ENCODE data around the gene LOXL4. TPM values are rescaled to one million over a fixed set of nuclear protein-coding genes. Genes with fewer than 3 reads are reported as not detected.
A peak's percentile ranks its signal among the peaks of the same experiment; 100 is the strongest.

Gene LOXL4
- total RNA-seq, 1 donor from 2014 or later = 0.26 TPM

GRCh38 chr10:98293550-98294269 lies 25.7 kb upstream of the LOXL4 start:
- no peak overlapping the region for H3K4me3 ChIP-seq (ENCODE audit: low read depth, low read length)
- H3K27me3 ChIP-seq (ENCODE audit: control insufficient read depth, insufficient read depth, low read length) = peaks cover 4% of the 10 kb centered on the region
- no peak for FAIRE-seq
- DNase-seq (ENCODE audit: low read depth) = peak; percentile 63
- TF ChIP-seq CTCF (IDR thresholded peaks at IDR 0.05; ENCODE audit: insufficient read depth, low read length, severe bottlenecking) = no peak
- H3K36me3 ChIP-seq (ENCODE audit: control insufficient read depth, insufficient read depth, low read length) = no peaks in the 10 kb centered on the region

- no peak for DNase-seq (ENCODE audit: low read depth)
Observed at GRCh38 chr10:98292971-98293370, 25.0 kb upstream of the LOXL4 start.

GRCh38 chr10:98289802-98290209 lies 21.8 kb upstream of the LOXL4 start:
- peaks cover 4% of the 10 kb centered on the region for H3K27me3 ChIP-seq (ENCODE audit: control insufficient read depth, insufficient read depth, low read length)
- no peak for FAIRE-seq
- H3K36me3 ChIP-seq (ENCODE audit: control insufficient read depth, insufficient read depth, low read length) = no peaks in the 10 kb centered on the region
- H3K4me3 ChIP-seq (ENCODE audit: low read depth, low read length) = no peak overlapping the region
- no peak for TF ChIP-seq CTCF (IDR thresholded peaks at IDR 0.05; ENCODE audit: insufficient read depth, low read length, severe bottlenecking)
- no peak for DNase-seq (ENCODE audit: low read depth)

More at GRCh38 chr10:98292971-98293370, 25.0 kb upstream of the LOXL4 start:
- H3K4me3 ChIP-seq (ENCODE audit: low read depth, low read length) = no peak overlapping the region
- no peak for FAIRE-seq
- H3K27me3 ChIP-seq (ENCODE audit: control insufficient read depth, insufficient read depth, low read length) = peaks cover 4% of the 10 kb centered on the region
- H3K36me3 ChIP-seq (ENCODE audit: control insufficient read depth, insufficient read depth, low read length) = no peaks in the 10 kb centered on the region
- TF ChIP-seq CTCF (IDR thresholded peaks at IDR 0.05; ENCODE audit: insufficient read depth, low read length, severe bottlenecking) = no peak

- no peak overlapping the region for H3K4me3 ChIP-seq (ENCODE audit: low read depth, low read length)
- H3K27me3 ChIP-seq (ENCODE audit: control insufficient read depth, insufficient read depth, low read length) = peaks cover 4% of the 10 kb centered on the region
- FAIRE-seq (no peak), DNase-seq (ENCODE audit: low read depth) (no peak)
- H3K36me3 ChIP-seq (ENCODE audit: control insufficient read depth, insufficient read depth, low read length) = no peaks in the 10 kb centered on the region
- no peak for TF ChIP-seq CTCF (IDR thresholded peaks at IDR 0.05; ENCODE audit: insufficient read depth, low read length, severe bottlenecking)
Observed at GRCh38 chr10:98287321-98287720, 19.3 kb upstream of the LOXL4 start.

GRCh38 chr10:98286419-98286818 lies 18.4 kb upstream of the LOXL4 start:
- TF ChIP-seq CTCF (IDR thresholded peaks at IDR 0.05; ENCODE audit: insufficient read depth, low read length, severe bottlenecking) = no peak
- no peak for DNase-seq (ENCODE audit: low read depth)
- Histone ChIP-seq H3K4me3 (ENCODE audit: low read depth, low read length) (no peak overlapping the region), H3K36me3 (ENCODE audit: control insufficient read depth, insufficient read depth, low read length) (no peaks in the 10 kb centered on the region), H3K27me3 (ENCODE audit: control insufficient read depth, insufficient read depth, low read length) (peaks cover 4% of the 10 kb centered on the region)
- no peak for FAIRE-seq

- no peak overlapping the region for H3K4me3 ChIP-seq (ENCODE audit: low read depth, low read length)
- peaks cover 4% of the 10 kb centered on the region for H3K27me3 ChIP-seq (ENCODE audit: control insufficient read depth, insufficient read depth, low read length)
- no peaks in the 10 kb centered on the region for H3K36me3 ChIP-seq (ENCODE audit: control insufficient read depth, insufficient read depth, low read length)
- no peak for TF ChIP-seq CTCF (IDR thresholded peaks at IDR 0.05; ENCODE audit: insufficient read depth, low read length, severe bottlenecking)
- FAIRE-seq (no peak), DNase-seq (ENCODE audit: low read depth) (no peak)
Observed at GRCh38 chr10:98285416-98285815, 17.4 kb upstream of the LOXL4 start.
